AG08395 (cell line): ENCODE data around the gene AIG1.

Source experiments
- DNase-seq: peaks from one replicate; pipeline ENCODE4 v3.0.0; 2012; ENCODE audit warnings: mixed read lengths, low spot score

Gene AIG1

GRCh38 chr6:143198312-143198711 is 137.6 kb downstream of the AIG1 start:
- DNase-seq = no peak

GRCh38 chr6:143199291-143199690 is 138.6 kb downstream of the AIG1 start:
- DNase-seq = no peak

DNA sequence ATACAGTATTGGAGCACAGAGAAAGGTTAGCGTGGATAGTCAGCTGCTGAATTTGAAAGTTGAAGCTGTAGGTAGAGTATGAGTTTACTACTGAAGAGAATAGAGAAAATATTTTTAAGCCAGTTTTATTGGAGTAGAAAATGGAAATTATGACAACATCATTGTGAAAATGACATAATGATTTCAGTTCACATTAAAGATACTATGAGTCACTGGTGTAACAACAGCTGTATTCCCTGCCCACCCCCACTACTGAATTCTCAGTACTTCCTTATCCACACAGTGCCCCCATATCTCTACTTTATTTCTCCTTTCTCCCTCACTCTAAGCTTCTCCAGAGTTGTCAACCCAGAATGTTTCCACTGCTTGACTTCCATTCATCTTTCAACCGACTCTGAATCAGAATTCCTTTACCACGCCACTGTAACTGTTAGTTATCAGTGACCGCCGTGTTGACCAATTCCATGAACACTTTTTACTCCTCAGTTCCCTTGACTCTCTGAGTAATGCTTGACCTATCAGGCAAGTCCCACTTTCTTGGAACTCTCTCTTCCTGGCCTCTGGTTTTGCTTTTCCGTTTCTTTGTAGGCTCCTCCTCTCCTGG is 139.6 kb downstream of the AIG1 start:
- no peak for DNase-seq

- DNase-seq = no peak
Measured at GRCh38 chr6:143204045-143204444, 143.4 kb downstream of the AIG1 start.

DNA sequence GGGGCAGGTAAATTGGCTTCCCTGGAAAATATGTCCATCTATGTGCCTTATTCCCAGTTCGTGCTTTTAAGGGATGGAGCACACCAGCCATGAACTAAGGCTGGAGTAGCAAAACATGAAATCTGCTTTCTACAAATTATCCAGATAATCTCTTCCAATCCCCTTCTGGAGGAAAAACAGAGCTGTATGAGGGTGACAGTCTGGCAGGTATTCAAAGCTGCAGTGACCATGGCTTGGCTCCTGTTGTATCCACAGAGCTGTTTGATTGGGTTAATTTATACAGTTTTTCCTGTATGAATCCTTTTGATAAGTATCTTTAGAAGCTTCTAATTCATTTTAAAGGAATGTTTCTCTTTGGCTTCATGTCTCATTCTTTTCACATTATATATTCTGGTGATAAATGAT is 144.4 kb downstream of the AIG1 start:
- no peak for DNase-seq

- no peak for DNase-seq
Measured at GRCh38 chr6:143205585-143205984, 144.9 kb downstream of the AIG1 start.

GRCh38 chr6:143205991-143206390 is 145.3 kb downstream of the AIG1 start:
- peak; percentile 19 for DNase-seq

DNA sequence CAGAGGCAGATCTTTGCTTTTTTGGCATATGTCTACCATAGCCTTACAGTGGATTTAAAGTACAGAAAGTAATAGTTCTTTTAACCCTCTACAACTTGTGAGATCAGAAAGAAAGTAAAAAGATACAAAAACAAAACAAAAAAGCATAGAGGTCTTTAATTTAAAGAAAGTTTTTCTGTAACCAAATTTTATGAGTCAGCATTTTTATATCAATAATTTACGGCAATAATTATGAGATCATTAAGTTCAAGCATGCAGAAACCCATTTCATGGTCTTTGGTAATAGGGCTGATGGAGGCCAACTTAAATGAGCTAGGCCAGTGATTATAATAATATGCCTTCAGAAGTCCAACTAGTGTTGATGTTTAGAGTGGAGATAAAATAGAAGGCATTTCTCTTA is 145.9 kb downstream of the AIG1 start:
- DNase-seq = no peak

DNA sequence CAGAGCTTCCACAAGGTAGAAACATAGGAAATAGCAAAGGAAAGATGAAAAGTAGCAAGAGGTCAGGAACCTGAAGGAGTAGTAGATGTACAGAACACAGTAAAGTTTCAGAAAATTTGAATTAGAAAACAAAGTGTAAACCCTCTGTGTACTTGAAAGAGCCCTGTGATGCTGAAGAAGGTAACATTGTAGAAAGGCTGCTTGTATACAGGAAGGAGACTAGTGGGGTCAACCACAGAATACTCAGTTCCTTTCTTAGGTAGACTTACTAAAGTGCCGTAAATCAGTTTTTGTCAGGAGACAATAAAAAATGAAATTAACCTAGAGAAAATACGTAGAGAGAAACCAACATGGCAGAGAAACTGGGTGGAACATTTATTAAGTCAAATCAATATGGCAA is 149.7 kb downstream of the AIG1 start:
- DNase-seq = no peak

GRCh38 chr6:143213859-143214376 is 153.2 kb downstream of the AIG1 start:
- DNase-seq = no peak

- DNase-seq = no peak
Measured at GRCh38 chr6:143215363-143215762, 154.7 kb downstream of the AIG1 start.

GRCh38 chr6:143215771-143216170 is 155.1 kb downstream of the AIG1 start:
- no peak for DNase-seq

- no peak for DNase-seq
Measured at GRCh38 chr6:143218233-143218632, 157.5 kb downstream of the AIG1 start.

- DNase-seq = no peak
Measured at GRCh38 chr6:143221698-143222097, 161.0 kb downstream of the AIG1 start.

DNA sequence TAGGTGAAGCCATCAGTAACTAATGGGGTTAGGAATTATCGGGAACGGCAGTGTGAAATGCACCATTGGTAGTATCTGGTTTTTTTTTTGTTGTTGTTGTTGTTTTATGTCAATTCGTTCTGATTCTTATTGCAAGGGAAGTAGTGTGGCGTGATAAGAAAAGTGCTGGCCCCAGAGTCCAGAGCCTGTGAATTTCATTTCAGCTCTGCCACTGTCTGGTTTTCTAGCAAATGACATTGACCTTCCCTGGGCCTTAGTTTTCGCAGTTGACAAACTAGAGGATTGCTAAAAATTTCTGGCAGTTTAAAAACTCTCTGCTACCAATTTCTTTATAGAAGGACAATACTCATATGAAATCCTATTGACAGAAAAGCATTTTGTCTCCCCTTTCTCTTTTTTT is 161.6 kb downstream of the AIG1 start:
- no peak for DNase-seq

DNA sequence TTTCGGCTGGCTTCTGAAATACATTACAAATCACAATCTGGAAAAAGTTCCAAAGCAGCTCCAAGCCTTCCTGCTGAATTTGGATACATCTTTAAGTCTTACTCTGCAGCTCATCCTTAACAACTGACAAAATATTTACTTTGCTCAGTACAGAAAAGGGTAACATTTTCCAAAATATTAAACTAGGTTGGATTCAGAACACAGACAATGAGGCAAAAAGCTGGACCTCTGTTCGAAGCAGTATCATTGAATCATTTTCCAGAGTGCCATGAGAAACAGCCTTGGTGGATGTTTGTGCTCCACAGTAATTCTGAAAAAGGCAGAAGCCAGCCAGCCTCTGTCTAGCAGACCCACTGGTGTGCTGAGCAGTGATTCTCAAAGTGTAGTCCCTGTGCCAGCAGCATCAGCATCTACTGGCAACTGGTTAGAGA is 162.1 kb downstream of the AIG1 start:
- DNase-seq = no peak

DNA sequence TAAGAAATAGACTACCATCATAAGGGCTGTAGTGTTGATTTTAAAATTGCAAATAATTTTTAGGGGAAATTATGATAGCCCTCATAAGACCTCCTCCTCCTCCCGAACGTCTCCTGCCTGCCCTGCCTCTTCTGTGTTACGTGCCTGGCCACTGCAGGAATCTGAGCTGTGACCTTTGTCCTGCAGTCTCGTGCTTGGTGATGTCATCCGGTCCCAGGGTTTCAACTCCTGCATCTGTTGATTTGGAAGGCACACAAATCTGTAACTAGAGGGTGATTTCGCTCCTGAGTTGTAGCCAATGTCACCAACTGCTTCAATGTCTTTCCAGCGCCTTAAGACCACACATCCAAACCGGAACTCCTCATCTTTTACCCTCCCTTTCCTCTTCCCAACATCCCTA is 163.2 kb downstream of the AIG1 start:
- peak; percentile 18 for DNase-seq

- DNase-seq = no peak
Measured at GRCh38 chr6:143224516-143224915, 163.8 kb downstream of the AIG1 start.

DNA sequence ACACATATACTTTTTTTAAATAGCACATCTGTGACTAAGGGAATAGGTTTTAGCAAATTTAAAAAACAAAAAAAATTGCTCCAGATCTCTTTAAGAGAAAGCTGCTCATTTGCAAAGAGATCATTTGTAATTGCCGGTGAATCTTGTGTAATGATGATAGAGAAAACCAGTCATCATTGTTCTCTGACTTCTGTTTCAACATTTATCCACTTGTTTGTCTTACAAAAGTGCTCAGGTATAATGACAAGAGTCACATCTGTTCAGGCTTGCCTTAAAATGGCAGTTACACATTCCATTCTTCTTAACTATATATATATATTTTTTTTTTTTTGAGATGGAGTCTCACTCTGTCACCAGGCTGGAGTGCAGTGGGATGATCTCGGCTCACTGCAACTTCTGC is 165.2 kb downstream of the AIG1 start:
- no peak for DNase-seq

- DNase-seq = no peak
Measured at GRCh38 chr6:143227675-143228074, 167.0 kb downstream of the AIG1 start.

DNA sequence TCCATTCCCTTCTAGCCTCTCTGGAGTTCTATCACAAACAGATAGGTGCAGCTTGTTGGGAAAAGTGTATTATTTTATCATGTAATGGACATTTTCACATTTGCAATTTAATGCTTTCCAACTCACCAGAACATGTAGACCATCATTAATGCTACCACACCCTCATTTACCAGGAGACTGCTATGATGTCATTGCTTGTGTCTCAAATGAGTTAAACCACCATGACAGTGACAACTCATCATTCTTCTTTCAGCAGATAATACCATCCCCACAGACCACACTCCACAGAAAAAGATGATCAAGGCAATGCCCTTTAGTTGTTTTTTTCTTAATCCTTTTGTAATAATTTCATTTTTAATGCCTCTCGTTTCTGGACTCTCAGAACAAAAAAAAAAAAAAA is 168.7 kb downstream of the AIG1 start:
- DNase-seq = no peak

- DNase-seq = peak; percentile 38
Measured at GRCh38 chr6:143232849-143233248, 172.2 kb downstream of the AIG1 start.

GRCh38 chr6:143233554-143234285 is 173.0 kb downstream of the AIG1 start:
- DNase-seq = no peak

DNA sequence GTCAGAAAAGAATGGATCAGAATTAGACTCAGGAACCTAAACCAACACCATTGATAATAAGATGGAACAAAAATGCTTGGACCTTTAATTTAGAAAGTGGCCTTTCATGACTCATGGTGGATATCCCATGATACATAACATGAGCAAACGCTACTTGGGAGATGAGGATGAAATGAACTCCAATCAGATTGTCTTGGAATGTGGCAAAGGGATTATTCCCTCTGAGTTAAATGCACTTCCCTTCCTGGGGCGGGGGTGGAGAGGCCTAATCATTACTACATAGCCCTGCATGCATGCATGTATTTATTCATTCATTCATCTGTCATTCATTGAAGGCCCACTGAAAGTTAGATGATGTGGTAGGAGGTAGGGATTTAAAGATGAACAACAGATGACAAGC is 174.0 kb downstream of the AIG1 start:
- DNase-seq = peak; percentile 28
